Measurements from ENCODE around the gene SMAD9.

SMAD9 gene

GRCh38 chr13:36872621-36873020, 47.4 kb downstream of the SMAD9 start:
- no peak for TF ChIP-seq Cebpa-rat (IDR thresholded peaks at IDR 0.05)
- H3K9ac ChIP-seq, result no peak overlapping the region
- no peaks in the 10 kb centered on the region for H3K36me3 ChIP-seq
- H3K27ac ChIP-seq, result no peak overlapping the region
- H3K27me3 ChIP-seq, result no peaks in the 10 kb centered on the region
- H3K4me1 ChIP-seq, result no peaks in the 10 kb centered on the region
- no peaks in the 10 kb centered on the region for H4K20me1 ChIP-seq
- no peaks in the 10 kb centered on the region for H3K9me3 ChIP-seq
- H3K4me2 ChIP-seq, result no peak overlapping the region
- H3K4me3 ChIP-seq, result no peak overlapping the region

DNA sequence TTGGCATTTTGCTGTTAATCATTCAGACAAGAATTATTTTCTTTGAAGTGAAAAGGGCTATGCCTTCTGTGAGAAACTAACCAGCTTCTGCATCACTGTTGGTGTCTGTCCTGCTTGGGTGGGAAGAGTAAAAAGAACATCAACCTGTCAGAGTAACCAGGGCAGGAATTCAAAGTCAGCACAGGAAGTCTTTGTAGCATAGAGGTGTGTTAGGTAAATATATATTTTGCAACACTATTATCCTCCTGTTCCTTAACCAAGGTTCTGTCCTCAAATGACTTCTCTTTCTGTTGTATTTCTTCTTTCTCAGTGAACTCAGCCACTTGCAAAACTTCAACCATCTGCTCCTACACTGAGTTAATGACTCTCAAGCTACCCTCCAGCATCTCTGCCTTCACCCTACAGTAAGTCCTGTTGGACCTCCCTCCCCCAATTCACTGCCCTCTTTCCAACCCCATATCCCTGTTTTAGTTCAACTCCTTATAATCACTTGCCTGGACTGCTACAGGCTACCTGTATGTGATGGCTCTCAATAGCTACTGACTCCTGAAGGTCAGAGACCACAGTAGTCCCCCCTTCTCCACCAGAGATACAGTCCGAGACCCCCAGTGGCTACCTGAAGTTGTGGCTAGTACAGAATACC, 49.9 kb downstream of the SMAD9 start:
- Histone ChIP-seq H3K9ac (no peak overlapping the region), H3K4me3 (no peak overlapping the region), H3K4me2 (no peak overlapping the region), H4K20me1 (no peaks in the 10 kb centered on the region), H3K4me1 (no peaks in the 10 kb centered on the region), H3K36me3 (no peaks in the 10 kb centered on the region), H3K27me3 (no peaks in the 10 kb centered on the region), H3K9me3 (no peaks in the 10 kb centered on the region), H3K27ac (no peak overlapping the region)
- TF ChIP-seq Cebpa-rat (IDR thresholded peaks at IDR 0.05), result no peak

DNA sequence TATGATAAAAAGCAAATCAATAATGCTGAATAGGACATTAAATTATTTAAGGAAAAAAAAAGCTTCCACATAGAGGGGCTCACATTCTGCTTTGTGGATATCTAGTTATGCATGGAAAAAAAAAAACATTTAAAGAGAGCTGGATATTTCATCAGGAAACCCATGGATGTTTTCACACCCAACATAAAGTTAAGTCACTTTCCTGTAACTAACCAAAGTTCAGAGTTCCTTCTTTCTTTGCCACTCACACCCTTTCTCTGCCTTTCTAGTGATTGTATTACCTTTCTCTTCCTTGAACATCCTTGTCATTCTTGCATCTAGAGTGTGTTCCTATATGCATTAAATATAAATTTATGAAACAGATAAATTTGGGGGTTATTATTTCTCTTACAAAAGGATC, 53.8 kb downstream of the SMAD9 start:
- no peaks in the 10 kb centered on the region for H3K9me3 ChIP-seq
- no peak overlapping the region for H3K4me2 ChIP-seq
- TF ChIP-seq Cebpa-rat (IDR thresholded peaks at IDR 0.05), result no peak
- no peaks in the 10 kb centered on the region for H3K36me3 ChIP-seq
- no peak overlapping the region for H3K4me3 ChIP-seq
- no peak overlapping the region for H3K27ac ChIP-seq
- H3K9ac ChIP-seq, result no peak overlapping the region
- no peaks in the 10 kb centered on the region for H4K20me1 ChIP-seq
- no peaks in the 10 kb centered on the region for H3K27me3 ChIP-seq
- H3K4me1 ChIP-seq, result no peaks in the 10 kb centered on the region

GRCh38 chr13:36865265-36865664, 54.8 kb downstream of the SMAD9 start:
- no peak overlapping the region for H3K4me2 ChIP-seq
- TF ChIP-seq Cebpa-rat (IDR thresholded peaks at IDR 0.05), result no peak
- H3K9me3 ChIP-seq, result no peaks in the 10 kb centered on the region
- H3K4me3 ChIP-seq, result no peak overlapping the region
- H4K20me1 ChIP-seq, result no peaks in the 10 kb centered on the region
- no peaks in the 10 kb centered on the region for H3K4me1 ChIP-seq
- H3K9ac ChIP-seq, result no peak overlapping the region
- H3K27me3 ChIP-seq, result no peaks in the 10 kb centered on the region
- H3K36me3 ChIP-seq, result no peaks in the 10 kb centered on the region
- H3K27ac ChIP-seq, result no peak overlapping the region

GRCh38 chr13:36862722-36863121, 57.3 kb downstream of the SMAD9 start:
- no peaks in the 10 kb centered on the region for H3K27me3 ChIP-seq
- H3K9me3 ChIP-seq, result no peaks in the 10 kb centered on the region
- H3K4me3 ChIP-seq, result no peak overlapping the region
- no peak overlapping the region for H3K4me2 ChIP-seq
- H3K4me1 ChIP-seq, result no peaks in the 10 kb centered on the region
- H3K36me3 ChIP-seq, result no peaks in the 10 kb centered on the region
- no peak for TF ChIP-seq Cebpa-rat (IDR thresholded peaks at IDR 0.05)
- H3K9ac ChIP-seq, result no peak overlapping the region
- H4K20me1 ChIP-seq, result no peaks in the 10 kb centered on the region
- no peak overlapping the region for H3K27ac ChIP-seq

DNA sequence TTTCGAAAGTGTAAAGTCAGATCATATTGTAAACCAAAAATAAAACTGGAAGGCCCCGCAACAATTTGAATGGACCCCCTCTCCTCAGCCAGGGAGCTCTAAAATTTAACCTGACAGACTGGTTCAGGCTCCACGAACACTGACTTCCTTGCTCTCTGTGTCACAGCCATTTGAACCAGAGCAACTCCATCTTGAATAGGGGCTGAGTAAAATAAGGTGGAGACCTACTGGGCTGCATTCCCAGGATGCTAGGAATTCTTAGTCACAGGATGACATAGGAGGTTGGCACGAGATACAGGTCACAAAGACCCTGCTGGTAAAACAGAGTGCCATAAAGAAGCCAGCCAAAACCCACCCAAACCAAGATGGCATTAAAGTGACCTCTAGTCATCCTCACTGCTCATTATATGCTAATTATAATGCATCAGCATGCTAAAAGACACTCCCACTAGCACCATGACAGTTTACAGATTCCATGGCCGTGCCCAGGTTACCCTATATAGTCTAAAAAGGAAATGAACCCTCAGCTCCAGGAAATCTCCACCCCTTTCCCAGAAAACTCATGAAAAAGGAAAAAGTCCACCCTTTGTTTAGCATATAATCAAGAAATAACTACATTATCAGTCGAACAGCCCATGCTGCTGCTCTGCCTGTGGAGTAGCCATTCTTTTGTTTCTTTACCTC, 57.9 kb downstream of the SMAD9 start:
- H3K36me3 ChIP-seq, result no peaks in the 10 kb centered on the region
- no peaks in the 10 kb centered on the region for H3K4me1 ChIP-seq
- no peaks in the 10 kb centered on the region for H3K27me3 ChIP-seq
- H3K4me2 ChIP-seq, result no peak overlapping the region
- H3K27ac ChIP-seq, result no peak overlapping the region
- no peaks in the 10 kb centered on the region for H3K9me3 ChIP-seq
- TF ChIP-seq Cebpa-rat (IDR thresholded peaks at IDR 0.05), result no peak
- H4K20me1 ChIP-seq, result no peaks in the 10 kb centered on the region
- H3K4me3 ChIP-seq, result no peak overlapping the region
- no peak overlapping the region for H3K9ac ChIP-seq

GRCh38 chr13:36859259-36859658, 60.8 kb downstream of the SMAD9 start:
- no peak overlapping the region for H3K9ac ChIP-seq
- H4K20me1 ChIP-seq, result no peaks in the 10 kb centered on the region
- H3K4me1 ChIP-seq, result no peaks in the 10 kb centered on the region
- no peak overlapping the region for H3K4me3 ChIP-seq
- no peak overlapping the region for H3K27ac ChIP-seq
- H3K27me3 ChIP-seq, result no peaks in the 10 kb centered on the region
- no peaks in the 10 kb centered on the region for H3K36me3 ChIP-seq
- TF ChIP-seq Cebpa-rat (IDR thresholded peaks at IDR 0.05), result no peak
- no peaks in the 10 kb centered on the region for H3K9me3 ChIP-seq
- no peak overlapping the region for H3K4me2 ChIP-seq

GRCh38 chr13:36858290-36858689, 61.7 kb downstream of the SMAD9 start:
- no peak overlapping the region for H3K4me2 ChIP-seq

GRCh38 chr13:36857253-36857652, 62.8 kb downstream of the SMAD9 start:
- Histone ChIP-seq H3K27ac (no peak overlapping the region), H4K20me1 (no peaks in the 10 kb centered on the region), H3K4me3 (no peak overlapping the region), H3K36me3 (no peaks in the 10 kb centered on the region), H3K9me3 (no peaks in the 10 kb centered on the region), H3K4me1 (no peaks in the 10 kb centered on the region), H3K9ac (no peak overlapping the region), H3K4me2 (no peak overlapping the region), H3K27me3 (no peaks in the 10 kb centered on the region)
- TF ChIP-seq Cebpa-rat (IDR thresholded peaks at IDR 0.05), result no peak

More at GRCh38 chr13:36858290-36858689, 61.7 kb downstream of the SMAD9 start:
- Histone ChIP-seq H4K20me1 (no peaks in the 10 kb centered on the region), H3K4me1 (no peaks in the 10 kb centered on the region), H3K27me3 (no peaks in the 10 kb centered on the region), H3K9me3 (no peaks in the 10 kb centered on the region), H3K36me3 (no peaks in the 10 kb centered on the region), H3K4me3 (no peak overlapping the region), H3K27ac (no peak overlapping the region), H3K9ac (no peak overlapping the region)
- no peak for TF ChIP-seq Cebpa-rat (IDR thresholded peaks at IDR 0.05)

GRCh38 chr13:36850790-36851438, 69.1 kb downstream of the SMAD9 start:
- Histone ChIP-seq H3K4me2 (no peak overlapping the region), H3K9me3 (no peaks in the 10 kb centered on the region), H4K20me1 (no peaks in the 10 kb centered on the region), H3K9ac (no peak overlapping the region), H3K27ac (no peak overlapping the region), H3K27me3 (no peaks in the 10 kb centered on the region), H3K4me3 (no peak overlapping the region), H3K4me1 (no peaks in the 10 kb centered on the region), H3K36me3 (no peaks in the 10 kb centered on the region)
- TF ChIP-seq Cebpa-rat (IDR thresholded peaks at IDR 0.05), result no peak
